H1 (cell line): ENCODE measurements around the gene MIS18BP1. TPM values are rescaled to one million over a fixed set of nuclear protein-coding genes. Genes with fewer than 3 reads are reported as not detected.

ENCODE experiments used
- CBX8 ChIP-seq: fragments of 300-800, 300-1000 bp; sonication (generic); IDR thresholded peaks from 2 replicates; pipeline ENCODE4 v1.7.1; 2016; ENCODE audit warnings: low read depth, low read length, borderline replicate concordance
- CHD7 ChIP-seq: fragments of 300-600 bp; sonication (generic); IDR thresholded peaks from 2 replicates; pipeline ENCODE4 v1.7.1; 2012; ENCODE audit warnings: low read length, moderate library complexity, mild to moderate bottlenecking, inconsistent platforms; ENCODE audit not compliant: insufficient replicate concordance
- EGR1 ChIP-seq: IDR thresholded peaks from 2 replicates; pipeline ENCODE4 v1.6.1; 2011; ENCODE audit warnings: low read depth, low read length, borderline replicate concordance
- JUND ChIP-seq: IDR thresholded peaks from 2 replicates; pipeline ENCODE4 v1.6.1; 2011; ENCODE audit warnings: mild to moderate bottlenecking, improper control_type of control experiment, low read length
- KDM5A ChIP-seq: fragments of 200-600 bp; IDR thresholded peaks from 2 replicates; pipeline ENCODE4 v1.7.1; 2012; ENCODE audit warnings: mild to moderate bottlenecking, low read length, inconsistent platforms, mixed read lengths
- SRF ChIP-seq: IDR thresholded peaks from 2 replicates; pipeline ENCODE4 v1.6.1; 2011; ENCODE audit warnings: mild to moderate bottlenecking, low read depth, low read length, moderate library complexity
- polyA plus RNA-seq, 7 experiments: library from polyadenylated mRNA; depleted of rRNA in 3 of 7; stranded (reverse) in 5 of 7; unstranded in 2 of 7; fragments of >200 nt in 5 of 7; fragments of 200-250 nt in 2 of 7; gene quantifications; 1 replicate in 5 of 7; 2 replicates in 1 of 7; 4 replicates in 1 of 7; pipeline versions ENCODE4 v1.2.1 to v1.2.3, GENCODE V29; 2011 to 2013; ENCODE audit warnings: missing spikeins in 2 of 7, mixed read lengths in 2 of 7
- total RNA-seq: library from RNA; stranded (reverse); fragmentation: NEBNext Ultra II Directional; extraction: Animal tissue kit (Norgen Biotek cat#: 25700); gene quantifications from 2 replicates; pipeline ENCODE4 v1.2.1, GENCODE V29; 2021

MIS18BP1 gene
- total and polyA plus RNA-seq, 2 of the 8 experiments (the other 6 are each of a cell fraction or from before 2014, with no cell fraction given), result 12.8 to 80.5 TPM

GRCh38 chr14:45177076-45177475 is 75.9 kb downstream of the MIS18BP1 start (continued):
- TF ChIP-seq CHD7 (no peak), JUND (no peak), CBX8 (no peak), SRF (no peak), KDM5A (no peak), EGR1 (no peak)
